Parathyroid adenoma (tissue), 2 donors: Measurements from ENCODE around the gene URAD.

ENCODE experiments used
- H2AFZ ChIP-seq: fragments of 300-600 bp; sonication (generic); one replicate; pipeline ENCODE4 v1.7.0; 2017; ENCODE audit warnings: antibody characterized with exemption, mild to moderate bottlenecking
- H3K27ac ChIP-seq: fragments of 300-600 bp; sonication (generic); one replicate; pipeline ENCODE4 v1.7.0; 2017
- H3K27me3 ChIP-seq: fragments of 300-600 bp; sonication (generic); one replicate; pipeline ENCODE4 v1.7.0; 2017; ENCODE audit warnings: low read length; ENCODE audit not compliant: control insufficient read depth, insufficient read depth
- H3K36me3 ChIP-seq: fragments of 300-600 bp; sonication (generic); one replicate; pipeline ENCODE4 v1.7.0; 2017; ENCODE audit warnings: low read length; ENCODE audit not compliant: control insufficient read depth, insufficient read depth
- H3K4me1 ChIP-seq: fragments of 300-600 bp; sonication (generic); one replicate; pipeline ENCODE4 v1.7.0; 2017; ENCODE audit warnings: control low read depth
- H3K4me2 ChIP-seq: fragments of 300-600 bp; sonication (generic); one replicate; pipeline ENCODE4 v1.7.0; 2017; ENCODE audit warnings: low read length
- H3K4me3 ChIP-seq: fragments of 300-600 bp; sonication (generic); one replicate; pipeline ENCODE4 v1.7.0; 2017; ENCODE audit warnings: low read depth, low read length
- H3K79me2 ChIP-seq: fragments of 300-600 bp; sonication (generic); one replicate; pipeline ENCODE4 v1.7.0; 2017; ENCODE audit warnings: control low read depth
- H3K9ac ChIP-seq: fragments of 300-600 bp; sonication (generic); one replicate; pipeline ENCODE4 v1.7.0; 2017; ENCODE audit warnings: mild to moderate bottlenecking
- H3K9me3 ChIP-seq: fragments of 300-600 bp; sonication (generic); one replicate; pipeline ENCODE4 v1.7.0; 2017; ENCODE audit warnings: low read length; ENCODE audit not compliant: control insufficient read depth
- TF ChIP-seq, protein P1 (sequence below): fragments of 300-600 bp; sonication (generic); IDR thresholded peaks from one replicate; pipeline ENCODE4 v1.7.0; 2017; ENCODE audit warnings: antibody characterized with exemption, mild to moderate bottlenecking
- donor health status: primary hyperparathyroidism.

URAD gene

DNA sequence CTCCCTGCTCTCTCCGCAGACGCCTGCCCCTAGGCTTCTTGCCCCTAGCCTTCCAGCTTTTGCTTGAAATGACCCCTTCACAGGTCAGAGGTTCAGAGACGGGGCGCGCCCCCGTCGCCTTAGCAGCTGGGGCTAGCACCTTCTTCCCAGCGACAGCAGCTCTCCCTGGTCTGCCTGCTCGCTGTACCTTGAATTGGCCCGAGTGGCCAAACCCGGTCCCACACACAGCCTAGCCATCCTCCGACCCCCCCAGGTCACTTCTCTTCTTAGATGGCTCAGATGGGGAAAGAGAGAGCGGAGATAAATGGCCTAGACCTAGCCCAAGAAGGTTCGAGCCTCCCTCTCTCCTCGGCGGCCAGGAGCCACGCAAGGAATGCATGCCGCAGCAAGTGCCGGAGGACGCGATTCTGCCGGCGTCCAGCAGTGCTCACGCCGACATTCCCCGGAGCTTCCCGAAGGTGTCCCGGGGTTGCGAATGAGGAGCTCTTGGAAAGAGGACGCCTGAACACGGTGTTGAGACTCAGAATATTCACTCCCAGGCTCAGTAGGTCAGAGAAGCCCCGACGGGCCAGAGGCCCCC, 20.7 kb downstream of the URAD start:
- H3K4me3 ChIP-seq = no peak overlapping the region
- H3K4me1 ChIP-seq = no peaks in the 10 kb centered on the region
- H3K27ac ChIP-seq = no peak overlapping the region
- H3K4me2 ChIP-seq = no peak overlapping the region
- no peaks in the 10 kb centered on the region for H3K36me3 ChIP-seq
- TF ChIP-seq, protein P1, sequence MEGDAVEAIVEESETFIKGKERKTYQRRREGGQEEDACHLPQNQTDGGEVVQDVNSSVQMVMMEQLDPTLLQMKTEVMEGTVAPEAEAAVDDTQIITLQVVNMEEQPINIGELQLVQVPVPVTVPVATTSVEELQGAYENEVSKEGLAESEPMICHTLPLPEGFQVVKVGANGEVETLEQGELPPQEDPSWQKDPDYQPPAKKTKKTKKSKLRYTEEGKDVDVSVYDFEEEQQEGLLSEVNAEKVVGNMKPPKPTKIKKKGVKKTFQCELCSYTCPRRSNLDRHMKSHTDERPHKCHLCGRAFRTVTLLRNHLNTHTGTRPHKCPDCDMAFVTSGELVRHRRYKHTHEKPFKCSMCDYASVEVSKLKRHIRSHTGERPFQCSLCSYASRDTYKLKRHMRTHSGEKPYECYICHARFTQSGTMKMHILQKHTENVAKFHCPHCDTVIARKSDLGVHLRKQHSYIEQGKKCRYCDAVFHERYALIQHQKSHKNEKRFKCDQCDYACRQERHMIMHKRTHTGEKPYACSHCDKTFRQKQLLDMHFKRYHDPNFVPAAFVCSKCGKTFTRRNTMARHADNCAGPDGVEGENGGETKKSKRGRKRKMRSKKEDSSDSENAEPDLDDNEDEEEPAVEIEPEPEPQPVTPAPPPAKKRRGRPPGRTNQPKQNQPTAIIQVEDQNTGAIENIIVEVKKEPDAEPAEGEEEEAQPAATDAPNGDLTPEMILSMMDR = no peak
- H3K9ac ChIP-seq = no peak overlapping the region
- H3K79me2 ChIP-seq = no peaks in the 10 kb centered on the region
- H3K27me3 ChIP-seq = peaks cover 20% of the 10 kb centered on the region
- no peak overlapping the region for H2AFZ ChIP-seq
- H3K9me3 ChIP-seq = no peaks in the 10 kb centered on the region

DNA sequence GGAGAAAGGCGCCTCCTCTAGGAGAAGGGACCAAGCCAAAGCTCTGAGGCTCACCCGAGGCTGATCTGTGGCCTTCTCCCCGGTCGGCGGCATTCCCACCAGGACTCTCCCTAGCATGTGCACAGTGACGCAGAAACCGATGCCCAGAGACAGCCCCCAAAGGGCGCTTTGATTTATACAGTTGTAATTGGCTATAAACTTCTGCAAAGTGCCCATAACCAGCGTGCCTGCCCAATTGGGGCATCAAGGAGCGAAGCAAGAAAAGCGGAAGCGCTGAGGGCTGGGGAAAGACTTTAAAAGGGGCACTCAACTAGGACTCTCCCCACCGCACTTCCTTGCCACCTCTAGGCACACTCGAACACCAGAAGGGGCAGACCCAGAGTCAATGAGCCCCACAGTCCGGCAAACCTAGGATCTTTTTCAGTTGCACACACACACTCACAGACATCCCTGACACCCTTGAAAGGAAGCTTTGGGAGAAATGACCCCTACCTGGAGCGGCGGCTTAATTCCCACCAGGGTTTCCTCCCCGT, 21.2 kb downstream of the URAD start:
- no peak overlapping the region for H3K27ac ChIP-seq
- no peak overlapping the region for H2AFZ ChIP-seq
- H3K4me2 ChIP-seq = no peak overlapping the region
- no peaks in the 10 kb centered on the region for H3K9me3 ChIP-seq
- H3K36me3 ChIP-seq = no peaks in the 10 kb centered on the region
- no peaks in the 10 kb centered on the region for H3K79me2 ChIP-seq
- H3K27me3 ChIP-seq = peaks cover 22% of the 10 kb centered on the region
- no peak overlapping the region for H3K9ac ChIP-seq
- H3K4me3 ChIP-seq = no peak overlapping the region
- TF ChIP-seq, protein P1 = no peak
- H3K4me1 ChIP-seq = no peaks in the 10 kb centered on the region

DNA sequence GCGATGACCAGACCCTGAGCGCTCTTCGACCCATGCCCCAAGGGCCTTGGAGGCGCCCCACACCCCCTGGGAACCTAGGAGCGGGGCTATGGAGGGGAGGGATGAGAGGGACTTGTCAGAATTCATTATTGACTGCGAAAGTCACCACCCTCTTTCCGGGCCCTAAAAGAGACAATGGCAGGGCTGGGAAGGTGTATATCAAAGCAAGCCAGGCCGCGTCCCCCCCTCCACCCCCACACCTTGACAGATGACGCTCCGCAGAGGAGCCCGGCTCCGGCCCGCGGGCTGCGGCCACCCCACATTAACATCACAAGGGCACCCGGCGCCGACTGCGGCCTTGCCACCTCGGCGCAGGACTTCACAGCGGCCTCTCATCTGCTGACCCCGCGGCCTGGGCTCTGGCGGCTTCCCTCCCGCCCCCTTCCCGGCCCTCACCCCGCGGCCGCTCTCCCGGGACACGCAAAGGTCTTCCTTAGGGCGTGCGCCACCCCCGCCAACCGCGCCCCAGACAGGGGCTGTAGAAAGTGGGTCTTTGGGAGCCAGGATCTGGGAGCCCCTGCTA, 21.8 kb downstream of the URAD start:
- Histone ChIP-seq H3K27me3 (peaks cover 21% of the 10 kb centered on the region), H2AFZ (no peak overlapping the region), H3K27ac (no peak overlapping the region), H3K4me1 (no peaks in the 10 kb centered on the region), H3K9ac (no peak overlapping the region), H3K36me3 (no peaks in the 10 kb centered on the region), H3K9me3 (no peaks in the 10 kb centered on the region), H3K4me3 (no peak overlapping the region), H3K79me2 (no peaks in the 10 kb centered on the region), H3K4me2 (no peak overlapping the region)
- TF ChIP-seq, protein P1 = no peak

DNA sequence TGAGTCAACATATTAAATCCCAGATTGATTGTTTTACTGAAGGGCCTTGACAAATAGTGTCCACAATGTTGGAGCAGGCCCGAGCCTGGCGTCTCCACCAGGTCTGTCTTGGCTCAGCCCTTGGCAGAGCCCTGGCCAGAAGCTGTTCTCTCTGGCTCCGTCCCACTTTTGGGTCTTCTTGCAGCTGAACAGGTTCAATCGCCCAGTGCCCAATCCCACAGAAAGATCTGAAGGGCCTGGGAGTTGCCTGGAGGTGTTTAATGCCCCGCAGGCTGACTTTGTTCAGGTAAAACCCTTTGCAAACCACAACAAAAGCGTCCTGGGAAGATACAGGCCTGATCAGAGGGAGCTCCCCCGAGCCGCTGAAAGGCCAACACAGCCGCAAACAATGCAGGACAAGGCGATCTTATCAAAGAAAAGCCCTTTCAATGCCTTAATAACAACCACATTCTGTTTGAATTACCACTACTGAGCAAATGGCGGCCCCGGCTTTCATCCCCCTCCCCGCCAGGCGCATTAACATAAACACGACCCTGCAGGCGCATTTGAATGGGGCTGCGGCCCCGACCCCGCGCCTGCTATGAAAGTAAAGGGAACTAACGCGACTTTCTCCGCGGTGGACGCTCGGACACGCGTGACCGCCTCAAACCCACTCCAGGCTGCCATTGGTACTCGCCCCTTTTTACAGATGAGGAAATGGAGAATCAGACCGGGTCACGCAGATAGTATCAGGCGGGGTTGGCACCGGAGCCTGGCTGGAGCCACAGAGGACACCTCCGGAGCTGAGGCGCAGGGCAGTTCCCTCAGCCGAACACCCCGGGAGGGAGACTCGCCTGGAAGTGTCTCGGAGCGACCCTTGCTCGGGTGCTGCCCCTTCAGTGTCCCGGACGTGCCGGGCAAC, 22.5 kb downstream of the URAD start:
- Histone ChIP-seq H3K27me3 (peaks cover 22% of the 10 kb centered on the region), H3K9me3 (no peaks in the 10 kb centered on the region), H3K79me2 (no peaks in the 10 kb centered on the region), H3K9ac (no peak overlapping the region), H3K4me2 (no peak overlapping the region), H2AFZ (no peak overlapping the region), H3K4me1 (no peaks in the 10 kb centered on the region), H3K4me3 (no peak overlapping the region), H3K36me3 (no peaks in the 10 kb centered on the region), H3K27ac (no peak overlapping the region)
- TF ChIP-seq, protein P1 = no peak
